ENCODE results near the gene RETNLB.

DNA sequence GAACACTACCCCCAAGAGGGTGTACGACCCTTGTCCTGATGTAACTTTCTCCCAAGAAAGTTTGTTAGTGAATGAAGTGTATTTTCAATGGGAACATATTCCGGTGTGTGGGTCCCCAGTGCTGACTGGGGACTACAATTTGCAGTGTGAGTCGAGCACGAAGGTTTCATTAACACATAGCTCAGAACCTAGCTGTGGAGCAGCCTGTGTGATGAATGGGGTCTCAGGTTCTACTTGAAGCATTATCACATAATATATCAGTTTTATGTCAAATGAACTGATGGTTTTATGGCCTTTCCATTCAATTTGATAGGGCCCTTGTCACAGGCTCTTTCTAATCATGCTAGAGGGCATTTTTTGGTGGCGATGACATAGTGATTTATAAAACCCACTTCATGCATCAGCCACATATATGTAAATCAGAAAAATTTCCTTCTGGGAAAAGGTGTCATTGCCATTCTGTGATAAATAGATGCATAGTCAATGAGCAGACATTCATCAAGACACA lies 44.1 kb downstream of the RETNLB start:
- TF ChIP-seq, protein P1, sequence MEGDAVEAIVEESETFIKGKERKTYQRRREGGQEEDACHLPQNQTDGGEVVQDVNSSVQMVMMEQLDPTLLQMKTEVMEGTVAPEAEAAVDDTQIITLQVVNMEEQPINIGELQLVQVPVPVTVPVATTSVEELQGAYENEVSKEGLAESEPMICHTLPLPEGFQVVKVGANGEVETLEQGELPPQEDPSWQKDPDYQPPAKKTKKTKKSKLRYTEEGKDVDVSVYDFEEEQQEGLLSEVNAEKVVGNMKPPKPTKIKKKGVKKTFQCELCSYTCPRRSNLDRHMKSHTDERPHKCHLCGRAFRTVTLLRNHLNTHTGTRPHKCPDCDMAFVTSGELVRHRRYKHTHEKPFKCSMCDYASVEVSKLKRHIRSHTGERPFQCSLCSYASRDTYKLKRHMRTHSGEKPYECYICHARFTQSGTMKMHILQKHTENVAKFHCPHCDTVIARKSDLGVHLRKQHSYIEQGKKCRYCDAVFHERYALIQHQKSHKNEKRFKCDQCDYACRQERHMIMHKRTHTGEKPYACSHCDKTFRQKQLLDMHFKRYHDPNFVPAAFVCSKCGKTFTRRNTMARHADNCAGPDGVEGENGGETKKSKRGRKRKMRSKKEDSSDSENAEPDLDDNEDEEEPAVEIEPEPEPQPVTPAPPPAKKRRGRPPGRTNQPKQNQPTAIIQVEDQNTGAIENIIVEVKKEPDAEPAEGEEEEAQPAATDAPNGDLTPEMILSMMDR (IDR thresholded peaks at IDR 0.05): no peak
- TF ChIP-seq POLR2A (IDR thresholded peaks at IDR 0.05): no peak

All from adrenal gland (tissue), 5 donors.